HL-60/S4 treated with retinoic acid at 250 ng/mL for 4 days and 3 days (cell line): ENCODE measurements around the gene TAOK1.
"Not testable (repeated sequence)": the region's sequence is repeated elsewhere in the genome, so short reads cannot be mapped to it uniquely, and the experiment has no call there.

Experiments
- in situ Hi-C: fragments of 300-500 bp; cut with MboI; formaldehyde crosslinking; loops from 2 replicates; pipeline ENCODE4 v1.7.0; 2022; ENCODE audit warnings: low sequenced_read_pairs

TAOK1 gene

DNA sequence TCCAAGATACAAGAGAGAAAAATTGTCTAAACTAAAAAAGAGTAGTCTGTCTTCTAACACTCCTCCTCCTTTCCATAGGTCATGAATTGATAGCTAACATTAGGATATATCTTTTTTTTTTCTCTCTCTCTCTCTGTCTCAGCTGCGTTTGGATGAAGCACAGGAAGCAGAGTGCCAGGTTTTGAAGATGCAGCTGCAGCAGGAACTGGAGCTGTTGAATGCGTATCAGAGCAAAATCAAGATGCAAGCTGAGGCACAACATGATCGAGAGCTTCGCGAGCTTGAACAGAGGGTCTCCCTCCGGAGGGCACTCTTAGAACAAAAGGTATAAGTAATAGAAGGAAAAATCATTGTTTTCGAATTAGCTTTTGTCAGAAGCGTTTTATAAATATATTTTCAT, 143.8 kb downstream of the TAOK1 start:
- in situ Hi-C loops: no loop called here

DNA sequence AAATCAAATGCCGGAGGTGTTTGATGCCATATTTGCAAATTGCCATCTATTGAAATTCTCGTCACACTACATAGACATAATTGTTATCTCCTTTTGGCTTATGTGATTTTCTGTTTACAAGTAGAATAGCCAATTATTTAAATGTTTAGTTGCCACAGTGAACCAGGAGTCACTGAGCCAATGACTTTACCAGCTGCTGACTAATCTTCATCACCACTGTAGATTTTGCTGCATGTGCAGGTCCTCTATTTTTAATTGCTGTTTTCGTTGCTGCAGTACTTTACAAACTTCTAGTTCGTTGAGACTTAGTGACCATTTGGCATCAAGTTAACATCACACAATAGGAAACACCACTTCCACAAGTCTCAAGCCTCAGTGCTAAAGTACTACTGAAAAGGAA, 153.9 kb downstream of the TAOK1 start:
- in situ Hi-C loops: no loop called here

DNA sequence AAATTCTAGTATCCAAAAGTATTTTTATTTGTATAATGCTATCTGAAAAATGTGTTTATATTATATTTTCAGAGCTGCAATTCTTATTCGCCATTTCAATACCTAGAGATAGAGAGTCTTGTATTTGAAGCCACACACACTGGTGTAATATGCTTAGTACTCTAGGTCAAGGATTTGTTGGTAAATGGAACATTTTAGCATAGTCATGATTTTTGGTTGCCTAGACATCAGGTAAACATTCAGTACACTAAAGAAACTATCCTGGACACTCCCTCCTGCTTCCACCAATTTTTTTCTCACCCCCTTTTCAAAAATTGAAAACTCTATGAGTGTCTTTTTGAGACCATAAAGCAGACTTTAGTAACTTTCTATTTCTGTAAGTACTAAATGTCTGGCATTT, 155.9 kb downstream of the TAOK1 start:
- in situ Hi-C loops: no loop called here

DNA sequence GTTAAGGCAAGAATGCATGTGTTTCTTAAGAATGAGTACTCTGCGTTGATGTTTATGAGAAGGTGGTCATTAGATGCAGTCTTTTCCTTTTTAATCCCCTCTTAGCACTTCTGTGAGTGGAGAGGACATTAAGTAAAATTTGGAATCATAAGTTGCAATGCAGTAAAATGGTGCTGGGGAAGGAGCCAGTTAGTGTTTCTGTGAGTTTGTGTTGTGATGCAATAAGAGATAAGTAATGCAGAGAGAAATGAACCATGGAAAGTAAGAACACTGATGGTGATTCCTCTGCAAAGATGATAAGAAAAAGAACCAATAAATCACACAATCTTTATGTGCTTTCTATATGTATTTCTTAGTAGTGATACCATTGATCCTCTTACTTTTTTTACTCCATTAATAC, 156.7 kb downstream of the TAOK1 start:
- in situ Hi-C loops: no loop called here

DNA sequence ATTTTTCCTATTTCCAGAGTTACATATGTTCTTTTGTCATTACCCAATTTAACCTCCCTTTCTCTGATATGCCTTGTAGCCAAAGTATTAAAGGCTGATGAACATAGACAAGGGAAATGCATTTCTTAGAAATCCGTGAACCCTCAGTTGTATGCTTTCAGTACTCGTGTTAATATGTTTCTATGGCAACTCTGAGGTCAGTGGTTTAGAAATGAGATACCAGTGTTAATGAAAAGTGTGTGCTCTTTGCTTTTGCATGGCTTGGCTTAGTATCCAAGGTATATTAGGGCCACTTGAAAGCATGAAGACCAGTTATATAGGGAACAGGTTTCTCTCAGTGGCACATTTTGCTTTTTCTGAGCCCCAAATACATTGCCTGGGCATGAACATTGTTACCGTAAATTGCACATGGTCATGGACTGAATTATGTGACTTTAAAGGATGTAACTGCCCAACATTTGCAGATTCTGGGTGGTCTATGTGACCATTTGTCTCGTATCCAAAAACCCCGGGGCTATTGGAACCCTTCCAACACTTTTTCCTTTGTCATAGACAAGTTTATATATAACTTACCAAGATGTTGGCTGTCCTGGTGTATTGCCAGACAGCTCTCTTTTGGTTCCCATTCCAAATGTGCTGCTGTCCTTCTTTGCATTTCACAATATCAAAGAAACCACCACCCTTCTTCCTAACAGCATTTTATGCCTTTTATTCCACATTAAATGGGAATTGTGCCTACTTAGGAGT, 159.2 kb downstream of the TAOK1 start:
- in situ Hi-C loops: no loop called here

DNA sequence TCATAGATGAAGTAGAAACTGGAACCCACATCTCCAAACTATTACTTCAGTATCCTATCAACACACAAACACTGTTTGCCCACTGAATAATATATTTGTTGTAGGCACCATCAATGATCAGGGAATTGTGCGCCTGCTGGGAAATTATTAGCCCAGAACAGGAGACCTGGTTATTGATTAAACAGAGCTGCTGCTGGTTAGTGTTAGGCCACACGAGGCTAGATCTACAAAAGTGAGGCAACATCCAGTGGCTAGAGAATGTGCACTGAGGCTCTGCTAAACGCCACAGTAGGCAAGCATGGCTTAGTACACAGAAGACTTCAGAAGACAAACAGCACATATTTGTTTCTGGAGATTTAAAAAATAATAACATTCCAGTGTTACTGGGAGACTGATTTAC, 165.7 kb downstream of the TAOK1 start:
- in situ Hi-C loops: no loop called here

DNA sequence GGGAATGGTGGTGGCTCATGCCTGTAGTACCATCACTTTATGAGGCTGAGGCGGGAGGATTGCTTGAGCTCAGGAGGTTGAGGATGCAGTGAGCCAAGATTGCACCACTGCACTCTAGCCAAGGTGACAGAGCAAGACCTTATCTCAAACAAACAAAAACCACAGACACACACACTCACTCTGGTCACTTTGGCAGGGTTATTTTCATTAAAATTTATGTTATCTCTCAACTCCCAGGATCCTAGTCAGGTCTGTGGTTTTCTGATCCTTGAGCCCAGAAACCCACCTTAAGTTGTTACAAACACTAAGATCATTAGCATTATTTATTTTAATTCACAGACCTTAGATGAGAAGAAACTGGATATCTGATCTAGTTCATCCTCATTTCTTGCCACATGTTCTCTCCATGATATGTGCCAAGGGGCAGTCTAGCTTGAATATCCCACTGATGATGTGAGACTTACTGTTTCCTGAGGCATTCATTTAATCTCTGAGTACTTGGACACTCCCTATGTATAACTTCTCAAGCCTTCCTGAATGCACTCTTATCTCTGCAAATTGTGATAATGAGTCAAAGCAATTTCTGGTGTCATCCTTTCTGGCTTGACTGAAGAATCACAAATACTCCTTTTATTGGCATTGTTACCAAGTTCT, 167.0 kb downstream of the TAOK1 start:
- in situ Hi-C loops: no loop called here

DNA sequence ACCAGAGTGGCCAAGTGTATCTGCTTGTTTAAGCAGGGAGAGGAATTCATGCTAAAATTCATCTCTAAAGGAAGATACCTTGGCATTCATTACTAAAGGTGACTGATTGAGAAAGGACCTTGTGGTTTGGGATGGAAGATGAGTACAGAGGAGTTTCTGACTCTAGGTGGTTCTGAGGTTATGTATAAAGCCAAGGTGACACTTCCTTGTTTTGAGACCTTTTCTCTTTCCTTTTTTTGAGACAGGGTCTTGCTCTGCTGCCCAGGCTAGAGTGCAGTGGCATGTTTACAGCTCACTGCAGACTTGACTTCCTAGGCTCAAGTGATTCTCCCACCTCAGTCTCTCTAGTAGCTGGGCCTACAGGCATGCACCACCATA, 167.6 kb downstream of the TAOK1 start:
- in situ Hi-C loops: no loop called here

DNA sequence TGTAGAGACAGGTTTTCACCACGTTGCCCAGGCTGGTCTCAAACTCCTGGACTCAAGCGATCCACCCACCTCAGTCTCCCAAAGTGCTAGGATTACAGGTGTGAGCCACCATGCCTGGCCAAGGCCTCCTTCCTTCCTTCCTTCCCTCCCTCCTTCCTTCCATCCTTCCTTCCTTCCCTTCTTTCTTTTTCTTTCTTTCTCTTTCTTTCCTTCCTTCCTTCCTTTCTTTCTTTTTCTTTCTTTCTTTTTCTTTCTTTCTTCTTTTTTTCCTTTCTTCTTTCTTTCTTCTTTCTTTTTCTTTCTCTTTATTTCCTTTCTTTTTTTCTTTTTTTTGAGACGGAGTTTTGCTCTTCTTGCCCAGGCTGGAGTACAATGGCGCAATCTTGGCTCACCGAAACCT, 168.0 kb downstream of the TAOK1 start:
- in situ Hi-C loops: not testable (repeated sequence)

DNA sequence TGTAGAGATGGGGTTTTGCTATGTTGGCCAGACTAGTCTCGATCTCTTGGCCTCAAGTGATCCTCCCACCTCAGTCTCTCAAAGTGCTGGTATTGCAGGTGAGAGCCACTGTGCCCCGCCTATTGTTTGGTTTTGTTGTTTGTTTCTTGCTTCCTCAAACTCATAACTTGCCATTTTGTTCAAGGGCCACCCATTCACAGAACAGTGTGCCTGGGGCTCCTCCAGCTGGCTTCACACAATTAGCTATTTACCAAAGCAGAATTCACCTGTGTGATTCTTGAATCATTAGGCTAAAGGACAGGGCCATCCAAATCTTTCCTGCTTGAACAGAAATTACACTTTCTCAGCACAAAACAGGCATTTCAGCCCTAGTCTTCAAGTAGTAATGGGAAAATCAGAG, 169.5 kb downstream of the TAOK1 start:
- in situ Hi-C loops: no loop called here

DNA sequence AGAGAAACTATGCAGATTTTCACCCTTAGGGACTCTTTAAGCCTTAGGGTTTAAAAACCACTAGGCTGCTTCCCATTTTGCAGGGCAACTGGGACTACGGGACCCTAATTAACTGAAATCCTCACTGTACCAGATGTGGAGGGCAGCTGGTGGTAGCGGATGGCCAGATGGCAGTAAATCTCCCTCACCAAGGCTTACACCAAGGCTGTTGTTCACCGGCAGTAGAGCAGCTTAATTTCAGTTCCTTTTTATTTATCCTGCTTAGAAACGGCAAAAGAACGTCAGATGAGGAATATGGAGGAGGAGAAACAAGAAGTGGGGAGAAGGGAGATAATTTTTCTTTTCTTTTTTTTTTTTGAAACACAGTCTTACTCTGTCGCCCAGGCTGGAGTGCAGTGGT, 170.2 kb downstream of the TAOK1 start:
- in situ Hi-C loops: no loop called here

DNA sequence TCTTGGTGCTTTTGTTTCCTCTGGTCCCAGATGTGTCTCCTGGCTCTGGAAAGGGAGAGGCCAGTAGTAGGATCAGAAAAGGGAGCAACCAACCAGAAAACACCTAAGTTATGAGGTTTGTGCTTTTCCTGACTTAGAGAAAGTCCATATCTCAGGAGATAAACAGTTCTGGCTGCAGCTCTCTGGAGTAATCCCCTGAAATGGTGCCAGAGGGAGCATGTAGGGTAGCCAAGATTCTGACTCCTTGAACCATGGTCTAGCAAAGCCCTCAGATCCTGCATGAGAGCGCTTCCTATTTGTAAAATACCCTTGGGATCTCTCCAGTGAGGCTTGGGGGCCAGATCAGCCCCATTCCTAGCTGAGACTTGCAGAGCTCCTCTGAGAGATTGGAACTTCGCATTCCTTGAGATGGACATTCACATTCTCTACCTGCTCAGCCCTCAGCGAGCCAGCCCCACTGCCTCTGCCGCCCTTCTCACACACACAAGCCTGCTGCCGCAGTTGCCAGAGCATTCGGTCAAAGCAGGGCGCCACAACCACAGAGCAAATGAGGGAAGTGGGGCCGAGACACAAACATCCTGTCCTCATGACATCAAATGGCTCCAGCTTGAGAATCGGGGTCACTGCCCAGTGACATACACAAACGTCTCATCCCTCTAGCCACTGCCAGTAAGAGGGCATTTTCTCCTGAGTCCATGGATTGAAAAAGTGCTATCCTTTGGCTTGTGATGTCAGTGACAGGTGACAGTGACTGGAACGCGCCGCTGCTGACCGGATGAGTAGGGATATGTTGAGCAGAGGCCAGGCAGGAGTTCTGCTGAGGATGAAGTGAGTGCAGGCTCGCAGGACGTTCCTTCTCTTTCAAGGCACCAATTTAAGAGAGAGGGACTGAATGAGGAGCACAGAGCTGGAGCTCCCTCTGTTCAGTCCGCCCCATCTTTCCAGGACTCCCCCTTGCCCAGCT, 171.7 kb downstream of the TAOK1 start:
- in situ Hi-C loops: no loop called here

DNA sequence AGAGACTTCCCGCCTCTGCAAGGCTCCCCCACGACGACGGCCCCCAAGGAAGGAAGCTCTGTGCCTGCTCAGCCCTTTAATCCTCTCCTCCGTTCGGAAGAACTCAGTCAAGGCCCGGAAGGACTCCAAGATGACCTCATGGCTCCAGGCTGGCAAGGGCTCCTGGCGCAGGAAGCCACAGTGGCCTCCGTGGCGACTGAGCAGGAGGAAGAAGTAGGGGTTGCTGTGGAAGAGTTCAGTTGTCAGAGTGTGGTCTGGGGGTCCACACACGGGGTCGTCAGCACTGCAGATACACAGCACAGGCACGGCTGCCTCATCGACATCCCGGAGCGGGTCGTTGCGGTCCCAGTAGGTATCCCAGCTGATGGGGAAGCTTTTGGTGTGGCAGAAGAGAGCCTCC, 172.5 kb downstream of the TAOK1 start:
- in situ Hi-C loops: no loop called here

DNA sequence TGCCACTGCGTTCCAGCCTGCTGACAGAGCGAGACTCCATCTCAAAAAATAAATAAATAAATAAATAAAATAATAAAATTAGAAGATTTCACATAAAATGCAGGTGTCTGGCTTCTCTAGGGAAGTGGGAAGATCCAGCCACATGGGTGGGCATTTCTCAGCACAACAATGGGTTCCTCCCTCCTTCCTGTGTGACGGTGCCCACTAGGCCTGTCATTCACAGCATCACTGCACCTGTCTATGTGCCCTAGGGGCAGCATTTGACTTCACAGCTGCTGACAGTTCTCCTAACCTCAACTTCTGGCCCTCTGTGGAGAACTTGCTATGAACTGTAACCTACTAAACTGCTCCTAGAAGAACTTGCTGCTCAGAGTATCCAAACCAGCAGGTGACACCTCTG, 173.7 kb downstream of the TAOK1 start:
- in situ Hi-C loops: no loop called here

DNA sequence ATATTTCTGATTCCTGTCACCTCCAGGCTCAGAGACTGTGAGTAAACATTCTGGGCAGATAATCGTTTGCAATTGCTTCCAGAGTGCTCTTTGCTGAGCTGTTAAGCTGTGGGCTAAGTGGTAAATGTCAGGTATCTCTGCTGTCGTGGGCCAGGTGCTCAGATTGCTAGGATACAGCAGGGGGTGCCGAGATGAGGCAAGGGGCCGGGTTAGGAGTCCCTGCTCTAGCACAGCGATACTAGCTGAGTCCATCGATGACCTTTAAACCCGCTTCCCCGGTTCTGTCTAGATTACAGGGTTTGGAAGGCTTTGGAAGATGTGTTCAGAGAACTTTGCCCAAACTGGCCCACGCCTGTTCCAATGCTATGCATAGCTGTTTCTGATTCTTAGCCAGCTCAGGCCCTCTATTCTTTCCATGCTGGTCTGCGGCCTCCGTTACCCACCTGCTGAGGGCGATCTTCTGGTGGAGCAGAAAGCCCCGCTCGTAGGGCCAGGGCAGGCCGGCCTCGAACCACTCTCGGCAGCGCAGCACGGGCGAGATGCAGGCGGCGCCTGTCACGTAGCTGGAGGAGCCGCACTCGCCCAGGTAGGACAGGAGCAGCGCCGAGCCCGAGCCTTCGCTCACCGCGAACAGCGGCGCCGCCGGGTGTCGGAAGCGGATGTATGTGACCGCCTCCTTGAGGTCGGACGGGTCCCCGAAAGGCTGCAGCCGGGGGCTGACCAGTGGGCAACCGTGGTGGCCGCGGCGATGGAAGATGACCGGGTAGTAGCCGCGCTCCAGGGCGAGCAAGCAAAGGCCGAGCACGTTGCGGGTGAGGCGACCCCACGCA, 175.7 kb downstream of the TAOK1 start:
- in situ Hi-C loops: no loop called here

DNA sequence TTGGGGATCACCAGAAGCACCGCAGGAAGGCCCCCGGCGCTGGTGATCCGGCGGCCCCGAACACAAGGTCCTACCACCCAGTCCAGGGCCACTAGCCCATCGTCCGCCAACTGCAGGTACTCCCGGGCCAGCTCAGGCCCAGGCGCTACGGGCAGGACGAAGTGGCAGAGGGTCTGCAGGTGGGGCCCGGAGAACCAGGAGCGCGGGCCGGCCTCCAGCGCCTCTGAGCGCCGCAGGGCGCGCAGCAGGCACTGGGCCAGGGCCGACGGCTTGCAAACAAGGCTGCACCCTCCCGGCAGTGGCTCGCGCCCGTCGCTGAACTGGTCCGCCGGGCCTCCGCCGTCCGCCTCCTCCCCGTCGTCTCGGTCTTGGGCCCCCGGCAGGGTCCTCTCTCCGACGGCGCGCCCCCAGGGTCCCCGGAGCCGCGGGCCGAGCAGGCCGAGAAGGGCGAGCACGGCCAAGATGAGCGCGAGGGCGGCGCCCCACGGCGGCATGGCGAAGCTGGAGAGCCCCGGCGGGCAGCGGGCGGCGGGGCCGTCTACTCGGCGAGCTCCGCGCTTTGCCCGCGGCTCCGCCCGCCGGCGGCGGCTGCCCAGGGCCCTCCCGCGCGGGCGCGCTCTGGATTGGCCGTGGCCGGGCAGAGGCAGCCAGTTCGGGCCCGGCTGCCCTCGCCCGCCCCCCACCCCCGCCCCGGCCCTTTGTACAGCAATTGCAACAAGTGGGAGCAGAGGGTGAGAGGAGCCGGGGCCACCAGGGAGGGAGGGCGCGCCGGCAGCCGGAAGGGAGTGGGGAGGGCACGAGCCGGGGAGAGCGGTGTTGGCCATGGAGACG, 176.5 kb downstream of the TAOK1 start, which contains the start of gene ABHD15:
ABHD15 (minus strand) TSS at position 565 of the 831 bp plus-strand sequence; CDS start at position 494, 71 bp downstream.
- in situ Hi-C loops: no loop called here

DNA sequence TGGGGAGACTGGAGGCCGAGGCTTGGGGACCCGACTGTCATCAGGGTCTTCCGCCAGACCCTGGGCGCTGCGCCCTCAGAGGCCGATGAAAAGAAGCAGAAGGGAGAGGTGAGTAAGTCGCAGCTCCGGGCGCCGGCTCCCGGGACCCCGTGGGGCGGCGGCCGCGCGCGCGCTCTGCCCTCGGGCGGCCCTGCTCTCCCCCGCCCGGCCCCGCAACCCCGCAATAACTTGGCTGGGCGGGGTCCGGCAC, 177.1 kb downstream of the TAOK1 start:
- in situ Hi-C loops: no loop called here

DNA sequence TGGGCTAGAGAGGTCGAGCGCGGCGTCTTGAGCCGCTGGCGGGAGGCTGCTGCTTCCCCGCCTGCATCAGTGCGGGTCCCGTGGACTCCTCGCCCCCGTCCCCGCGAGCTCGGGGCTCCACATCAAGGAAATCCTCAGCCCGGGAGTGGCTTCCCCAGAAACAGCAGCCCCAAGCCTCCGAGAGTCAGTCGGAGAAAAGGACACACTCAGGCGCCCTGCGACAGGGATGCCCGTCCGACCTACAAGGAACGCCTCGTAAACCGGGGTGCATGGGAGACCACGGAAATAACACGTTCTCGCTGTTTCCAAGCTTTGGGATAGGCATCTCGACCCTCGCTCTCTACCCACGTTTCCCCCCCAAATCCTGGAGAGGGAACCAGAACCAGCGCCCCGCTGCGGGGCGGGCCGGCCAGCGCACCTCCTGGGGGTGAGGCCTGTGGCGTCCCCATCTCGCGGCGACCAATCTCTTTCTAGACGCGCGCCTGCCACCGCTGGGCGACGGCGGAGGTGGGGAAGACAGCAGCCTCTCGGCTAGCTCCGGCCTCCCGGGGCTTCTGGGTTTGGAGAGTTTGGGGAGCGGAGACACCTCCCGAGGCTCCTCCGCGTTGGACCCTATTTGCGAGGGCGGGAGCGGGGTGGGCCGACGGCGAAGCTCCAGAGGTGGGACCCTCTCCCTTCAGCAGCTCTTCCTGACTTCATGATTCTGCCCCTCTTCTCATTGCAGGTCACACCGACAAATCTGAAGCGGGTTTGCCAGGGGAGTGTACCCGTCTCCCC, 177.6 kb downstream of the TAOK1 start:
- in situ Hi-C loops: no loop called here
